ENCODE results near the gene CEACAM7.
"Not testable (repeated sequence)": the region's sequence is repeated elsewhere in the genome, so short reads cannot be mapped to it uniquely, and the experiment has no call there.

The CEACAM7 gene

GRCh38 chr19:41666075-41666474 is 22.0 kb downstream of the CEACAM7 start (continued):
- no peak for TF ChIP-seq ZC3H10 (CRISPR knock-in tag; IDR thresholded peaks at IDR 0.05)

GRCh38 chr19:41657157-41657556 is 30.9 kb downstream of the CEACAM7 start:
- no peak for ATAC-seq
- no peak for TF ChIP-seq RARB (CRISPR knock-in tag; IDR thresholded peaks at IDR 0.05)
- no peak for TF ChIP-seq CSDC2 (CRISPR knock-in tag; IDR thresholded peaks at IDR 0.05)
- no peak for TF ChIP-seq ZNF70 (CRISPR knock-in tag; IDR thresholded peaks at IDR 0.05)
- TF ChIP-seq TSHZ2 (CRISPR knock-in tag; IDR thresholded peaks at IDR 0.05): no peak
- no peak for TF ChIP-seq CSRNP3 (CRISPR knock-in tag; IDR thresholded peaks at IDR 0.05)
- no peak for TF ChIP-seq POU6F1 (CRISPR knock-in tag; IDR thresholded peaks at IDR 0.05; ENCODE audit: borderline replicate concordance, low read depth)
- TF ChIP-seq ZNF565 (CRISPR knock-in tag; conservative IDR thresholded peaks at IDR 0.05; ENCODE audit: low read depth): no peak
- no peak for TF ChIP-seq ZC3H10 (CRISPR knock-in tag; IDR thresholded peaks at IDR 0.05)
- no peak for TF ChIP-seq PPARA (CRISPR knock-in tag; IDR thresholded peaks at IDR 0.05; ENCODE audit: borderline replicate concordance)
- TF ChIP-seq SNAI2 (CRISPR knock-in tag; IDR thresholded peaks at IDR 0.05): no peak
- no peak for TF ChIP-seq ZFP3 (CRISPR knock-in tag; IDR thresholded peaks at IDR 0.05)
- TF ChIP-seq TOX (CRISPR knock-in tag; IDR thresholded peaks at IDR 0.05; ENCODE audit: borderline replicate concordance): no peak
- TF ChIP-seq ZNF8 (CRISPR knock-in tag; IDR thresholded peaks at IDR 0.05): no peak
- TF ChIP-seq ISL1 (CRISPR knock-in tag; IDR thresholded peaks at IDR 0.05): no peak
- TF ChIP-seq GLIS3 (CRISPR knock-in tag; IDR thresholded peaks at IDR 0.05): no peak
- no peak for TF ChIP-seq OSR1 (CRISPR knock-in tag; IDR thresholded peaks at IDR 0.05)
- no peak for TF ChIP-seq TCF4 (CRISPR knock-in tag; IDR thresholded peaks at IDR 0.05; ENCODE audit: borderline replicate concordance)
- TF ChIP-seq BACH2 (CRISPR knock-in tag; IDR thresholded peaks at IDR 0.05; ENCODE audit: borderline replicate concordance): no peak

- ATAC-seq: not testable (repeated sequence)
Measured at GRCh38 chr19:41656756-41657155, 31.3 kb downstream of the CEACAM7 start.

- TF ChIP-seq TSHZ2 (CRISPR knock-in tag; IDR thresholded peaks at IDR 0.05) (no peak), RARB (CRISPR knock-in tag; IDR thresholded peaks at IDR 0.05) (no peak), ZC3H10 (CRISPR knock-in tag; IDR thresholded peaks at IDR 0.05) (no peak), CSRNP3 (CRISPR knock-in tag; IDR thresholded peaks at IDR 0.05) (no peak), CSDC2 (CRISPR knock-in tag; IDR thresholded peaks at IDR 0.05) (no peak), PPARA (CRISPR knock-in tag; IDR thresholded peaks at IDR 0.05; ENCODE audit: borderline replicate concordance) (no peak), PATZ1 (CRISPR knock-in tag; IDR thresholded peaks at IDR 0.05; ENCODE audit: borderline replicate concordance) (no peak), ARNTL (CRISPR knock-in tag; IDR thresholded peaks at IDR 0.05; ENCODE audit: borderline replicate concordance, low read depth) (no peak), ZFP30 (CRISPR knock-in tag; IDR thresholded peaks at IDR 0.05) (no peak), ZNF70 (CRISPR knock-in tag; IDR thresholded peaks at IDR 0.05) (no peak), TCF4 (CRISPR knock-in tag; IDR thresholded peaks at IDR 0.05; ENCODE audit: borderline replicate concordance) (no peak), POU6F1 (CRISPR knock-in tag; IDR thresholded peaks at IDR 0.05; ENCODE audit: borderline replicate concordance, low read depth) (no peak), ZNF565 (CRISPR knock-in tag; conservative IDR thresholded peaks at IDR 0.05; ENCODE audit: low read depth) (no peak), OSR1 (CRISPR knock-in tag; IDR thresholded peaks at IDR 0.05) (no peak), ZFP3 (CRISPR knock-in tag; IDR thresholded peaks at IDR 0.05) (no peak), ISL1 (CRISPR knock-in tag; IDR thresholded peaks at IDR 0.05) (no peak), SNAI2 (CRISPR knock-in tag; IDR thresholded peaks at IDR 0.05) (no peak)
- ATAC-seq: no peak
Measured at GRCh38 chr19:41652250-41652649, 35.8 kb downstream of the CEACAM7 start.

Data from SK-N-SH treated with all-trans-retinoic acid at 6 μM for 48 hours (cell line).